GM23338 (cell line): ENCODE measurements around the gene KLK10. TPM values are rescaled to one million over a fixed set of nuclear protein-coding genes. Genes with fewer than 3 reads are reported as not detected.
A peak's percentile ranks its signal among the peaks of the same experiment; 100 is the strongest.

Source experiments
- ATAC-seq: fragments of 200-7000 bp; cut with Tn5 transposase; 3 replicates; pipeline ENCODE4 v1.9.1; 2020
- DNase-seq: peaks from one replicate; pipeline ENCODE4 v3.0.0-alpha.2; 2015; ENCODE audit warnings: low spot score
- H2AFZ ChIP-seq: fragments of 200-600 bp; sonication (generic); 2 replicates; pipeline ENCODE4 v1.8.0; 2016; ENCODE audit warnings: antibody characterized with exemption, mild to moderate bottlenecking, moderate library complexity
- H3F3A ChIP-seq: fragments of 200-600 bp; sonication (generic); replicated peaks from 2 replicates; pipeline ENCODE4 v1.8.0; 2017; ENCODE audit warnings: antibody characterized with exemption, mixed run types, low read depth
- H3K27ac ChIP-seq: fragments of 200-600 bp; sonication (generic); 2 replicates; pipeline ENCODE4 v1.6.1; 2016; ENCODE audit warnings: low read depth
- H3K27me3 ChIP-seq: fragments of 200-600 bp; sonication (generic); 2 replicates; pipeline ENCODE4 v1.8.0; 2016; ENCODE audit warnings: mild to moderate bottlenecking, mixed run types, moderate library complexity; ENCODE audit not compliant: insufficient read depth
- H3K36me3 ChIP-seq: fragments of 200-600 bp; sonication (generic); 2 replicates; pipeline ENCODE4 v1.8.0; 2016; ENCODE audit warnings: mild to moderate bottlenecking; ENCODE audit not compliant: insufficient read depth
- H3K4me1 ChIP-seq: fragments of 200-600 bp; sonication (generic); 2 replicates; pipeline ENCODE4 v1.8.0; 2016; ENCODE audit warnings: mild to moderate bottlenecking, moderate library complexity; ENCODE audit not compliant: insufficient read depth
- H3K4me2 ChIP-seq: fragments of 200-600 bp; sonication (generic); 2 replicates; pipeline ENCODE4 v1.7.1; 2017; ENCODE audit warnings: mixed run types
- H3K4me3 ChIP-seq: fragments of 200-600 bp; sonication (generic); 2 replicates; pipeline ENCODE4 v1.6.1; 2016; ENCODE audit warnings: mixed run types
- H3K79me2 ChIP-seq: fragments of 200-600 bp; sonication (generic); replicated peaks from 2 replicates; pipeline ENCODE4 v1.8.0; 2017; ENCODE audit warnings: mild to moderate bottlenecking; ENCODE audit not compliant: insufficient read depth
- H3K9me2 ChIP-seq: fragments of 200-600 bp; sonication (generic); 2 replicates; pipeline ENCODE4 v1.8.0; 2017; ENCODE audit not compliant: insufficient read depth
- H4K20me1 ChIP-seq: fragments of 200-600 bp; sonication (generic); replicated peaks from 2 replicates; pipeline ENCODE4 v1.8.0; 2017; ENCODE audit warnings: mild to moderate bottlenecking; ENCODE audit not compliant: insufficient read depth
- H3K27ac Mint-ChIP-seq: 2 replicates; pipeline ENCODE4 v1.8.0; 2020; ENCODE audit warnings: inconsistent platforms, mild to moderate bottlenecking, moderate library complexity, mixed read lengths
- H3K27me3 Mint-ChIP-seq: 3 replicates; pipeline ENCODE4 v1.8.0; 2022; ENCODE audit warnings: low read depth, mild to moderate bottlenecking, moderate library complexity, mixed read lengths, inconsistent platforms; ENCODE audit not compliant: insufficient read depth, poor library complexity
- H3K36me3 Mint-ChIP-seq: 3 replicates; pipeline ENCODE4 v1.8.0; 2021; ENCODE audit warnings: low read depth, mild to moderate bottlenecking, inconsistent platforms, moderate library complexity, mixed read lengths
- H3K4me1 Mint-ChIP-seq: 3 replicates; pipeline ENCODE4 v1.8.0; 2020; ENCODE audit warnings: mild to moderate bottlenecking, inconsistent platforms, mixed read lengths
- H3K4me3 Mint-ChIP-seq: 3 replicates; pipeline ENCODE4 v1.8.0; 2021; ENCODE audit warnings: moderate library complexity, mild to moderate bottlenecking, inconsistent platforms, mixed read lengths
- H3K9me3 Mint-ChIP-seq: 3 replicates; pipeline ENCODE4 v1.8.0; 2020; ENCODE audit warnings: moderate library complexity, mild to moderate bottlenecking, inconsistent platforms, mixed read lengths
- CREB1 ChIP-seq: fragments of 250-450 bp; sonication (Bioruptor Pico); IDR thresholded peaks from 2 replicates; pipeline ENCODE4 v1.5.0; 2020; ENCODE audit warnings: low read depth, mild to moderate bottlenecking, moderate library complexity
- CTCF ChIP-seq, 2 experiments: fragments of 200-600 bp in 1 of 2; sonication (generic) in 1 of 2; conservative IDR thresholded peaks; 2 replicates each; pipeline versions ENCODE4 v1.5.1 to v1.6.1; 2016 to 2017; ENCODE audit warnings: antibody characterized with exemption in 2 of 2, low read depth in 2 of 2, mild to moderate bottlenecking in 2 of 2, moderate library complexity in 1 of 2
- ETS1 ChIP-seq: IDR thresholded peaks from 2 replicates; pipeline ENCODE4 v1.6.1; 2016; ENCODE audit warnings: antibody characterized with exemption
- EZH2 ChIP-seq: fragments of 200-600 bp; sonication (generic); IDR thresholded peaks from one replicate; pipeline ENCODE4 v1.8.0; 2017; ENCODE audit warnings: antibody characterized with exemption, mild to moderate bottlenecking, low read depth; ENCODE audit not compliant: unreplicated experiment
- EZH2phosphoT487 ChIP-seq: fragments of 200-600 bp; sonication (generic); IDR thresholded peaks from one replicate; pipeline ENCODE4 v1.8.1; 2018; ENCODE audit warnings: antibody characterized with exemption; ENCODE audit not compliant: unreplicated experiment
- JUNB ChIP-seq: IDR thresholded peaks from one replicate; pipeline ENCODE4 v1.6.1; 2016; ENCODE audit warnings: antibody characterized with exemption; ENCODE audit not compliant: unreplicated experiment
- NANOG ChIP-seq: IDR thresholded peaks from 2 replicates; pipeline ENCODE4 v1.6.1; 2016; ENCODE audit warnings: antibody characterized with exemption, borderline replicate concordance
- POLR2AphosphoS5 ChIP-seq: IDR thresholded peaks from 2 replicates; pipeline ENCODE4 v1.6.1; 2016; ENCODE audit warnings: antibody characterized with exemption, low read depth
- REST ChIP-seq: IDR thresholded peaks from one replicate; pipeline ENCODE4 v1.6.1; 2018; ENCODE audit warnings: antibody characterized with exemption; ENCODE audit not compliant: unreplicated experiment
- STAT1 ChIP-seq: IDR thresholded peaks from one replicate; pipeline ENCODE4 v1.6.1; 2016; ENCODE audit warnings: antibody characterized with exemption; ENCODE audit not compliant: unreplicated experiment
- ZNF114 ChIP-seq: fragments of 250-450 bp; sonication (Bioruptor Pico); IDR thresholded peaks from 2 replicates; pipeline ENCODE4 v1.5.0; 2020; ENCODE audit warnings: mild to moderate bottlenecking, moderate library complexity
- ZNF331 ChIP-seq: fragments of 250-450 bp; sonication (Bioruptor Pico); IDR thresholded peaks from 2 replicates; pipeline ENCODE4 v1.5.0; 2020; ENCODE audit warnings: low read depth, mild to moderate bottlenecking, moderate library complexity
- ZNF462 ChIP-seq: fragments of 250-450 bp; sonication (Bioruptor Pico); IDR thresholded peaks from 2 replicates; pipeline ENCODE4 v1.5.0; 2020; ENCODE audit warnings: mild to moderate bottlenecking, moderate library complexity
- polyA plus RNA-seq: library from polyadenylated mRNA; unstranded; fragments of >200 nt; fragmentation: Nextera tagmentation; extraction: Ambion mirVana; gene quantifications from 2 replicates; pipeline ENCODE4 v1.2.1, GENCODE V29; 2016
- total RNA-seq: library from RNA; depleted of rRNA; stranded (reverse); fragments of >200 nt; shearing (Covaris generic); gene quantifications from 2 replicates; pipeline ENCODE4 v1.2.3, GENCODE V29; 2014

Gene KLK10
- total and polyA plus RNA-seq, 2 experiments from 2014 or later: 6.1 to 6.6 TPM

- Histone ChIP-seq H3K4me3 (no peak overlapping the region), H3K4me2 (0 out of 2 replicates have a peak overlapping the region, but pooled peaks have one; percentile 20)
- no peak overlapping the region for H3K27ac Mint-ChIP-seq
Measured at GRCh38 chr19:50968716-50969412, 50.6 kb downstream of the KLK10 start.

More at GRCh38 chr19:50968716-50969412, 50.6 kb downstream of the KLK10 start:
- no peak overlapping the region for H3K4me3 Mint-ChIP-seq
- peaks cover 8% of the 10 kb centered on the region for H3K27me3 Mint-ChIP-seq
- H3K36me3 Mint-ChIP-seq: no peaks in the 10 kb centered on the region
- Histone ChIP-seq H3K9me2 (no peaks in the 10 kb centered on the region), H2AFZ (peak overlapping the region; percentile 95), H3K36me3 (no peaks in the 10 kb centered on the region), H3F3A (no peaks in the 10 kb centered on the region), H3K79me2 (no peaks in the 10 kb centered on the region), H3K4me1 (no peaks in the 10 kb centered on the region; the same call in 1 of the 2 replicates), H3K27ac (no peak overlapping the region), H3K27me3 (no peaks in the 10 kb centered on the region), H4K20me1 (no peaks in the 10 kb centered on the region)
- H3K9me3 Mint-ChIP-seq: peaks cover 5% of the 10 kb centered on the region
- H3K4me1 Mint-ChIP-seq: peaks cover 17% of the 10 kb centered on the region
- no peak for DNase-seq
- TF ChIP-seq CTCF (conservative IDR thresholded peaks at IDR 0.05; ENCODE audit: low read depth in 2 of 2) (no peak), CREB1 (CRISPR knock-in tag) (no peak), ETS1 (no peak), NANOG (no peak), POLR2AphosphoS5 (no peak), ZNF462 (CRISPR knock-in tag) (no peak), ZNF114 (no peak), REST (no peak), JUNB (no peak), STAT1 (no peak), EZH2phosphoT487 (no peak), EZH2 (no peak), ZNF331 (CRISPR knock-in tag) (no peak)
- peak; percentile 32; the same call in 2 of the 3 replicates for ATAC-seq
